ENCODE results near the gene RAX2. TPM values are rescaled to one million over a fixed set of nuclear protein-coding genes. Genes with fewer than 3 reads are reported as not detected.

RAX2 gene
- total and polyA plus RNA-seq, 2 donors (not counting 3 experiments of a cell fraction or from before 2014, with no cell fraction given) = not detected

- Histone ChIP-seq H3K27ac (ENCODE audit: insufficient read depth, low read depth, low read length) (no peak overlapping the region), H4K20me1 (replicated peaks; ENCODE audit: control insufficient read depth, extremely low read depth, insufficient read depth, low read length) (no peaks in the 10 kb centered on the region), H3K79me2 (ENCODE audit: control insufficient read depth, insufficient read depth, low read length) (no peaks in the 10 kb centered on the region), H3K36me3 (ENCODE audit: control insufficient read depth in 2 of 2, extremely low read depth in 1 of 2, insufficient read depth in 2 of 2, low read length in 2 of 2) (no peaks in the 10 kb centered on the region), H2AFZ (ENCODE audit: low read depth, low read length) (no peak overlapping the region), H3K9me3 (replicated peaks; ENCODE audit: control insufficient read depth, insufficient read depth, low read length) (no peaks in the 10 kb centered on the region), H3K4me3 (replicated peaks in 1 of 3; ENCODE audit: insufficient read depth in 1 of 3, low read depth in 1 of 3, low read length in 3 of 3) (no peak overlapping the region), H3K27me3 (ENCODE audit: control insufficient read depth in 2 of 2, insufficient read depth in 2 of 2, low read length in 2 of 2) (no peaks in the 10 kb centered on the region), H3K9ac (replicated peaks; ENCODE audit: extremely low read depth, insufficient read depth, low read length) (no peak overlapping the region), H3K4me2 (ENCODE audit: insufficient read depth, low read length) (no peak overlapping the region), H3K9me1 (replicated peaks; ENCODE audit: control insufficient read depth, extremely low read depth, insufficient read depth, low read length) (no peaks in the 10 kb centered on the region), H3K4me1 (ENCODE audit: control insufficient read depth, extremely low read depth, insufficient read depth, low read length) (no peaks in the 10 kb centered on the region)
- FAIRE-seq = no peak
- ChIA-PET POLR2A (no interaction called here), CTCF (no interaction called here)
- intact Hi-C loops (cut with micrococcal nuclease) (no loop called here), dilution Hi-C loops (cut with MboI; ENCODE audit: extremely low pct_ligation_motif_present, low sequenced_read_pairs) (no loop called here)
- no peak for DNase-seq (ENCODE audit: low read depth, low spot score)
- BruUV-seq (replicated peaks) = no TSS peak
- no peak for TF ChIP-seq MYC (IDR thresholded peaks at IDR 0.05; ENCODE audit: low read depth, low read length)
- no peak for TF ChIP-seq EZH2 (IDR thresholded peaks at IDR 0.05; ENCODE audit: borderline replicate concordance, low read depth, low read length, severe bottlenecking)
- TF ChIP-seq GATA2 (IDR thresholded peaks at IDR 0.05; ENCODE audit: insufficient read depth, insufficient read length, low read depth, low read length) = no peak
- TF ChIP-seq CTCF (IDR thresholded peaks at IDR 0.05; ENCODE audit: extremely low read depth in 1 of 2, insufficient read depth in 1 of 2, low read depth in 1 of 2, low read length in 2 of 2) = no peak
These were observed 3.8 kb upstream of the RAX2 start for GRCh38 chr19:3775831-3776230.

- Histone ChIP-seq H2AFZ (ENCODE audit: low read depth, low read length) (no peak overlapping the region), H3K4me1 (ENCODE audit: control insufficient read depth, extremely low read depth, insufficient read depth, low read length) (no peaks in the 10 kb centered on the region), H4K20me1 (replicated peaks; ENCODE audit: control insufficient read depth, extremely low read depth, insufficient read depth, low read length) (no peaks in the 10 kb centered on the region), H3K27me3 (ENCODE audit: control insufficient read depth in 2 of 2, insufficient read depth in 2 of 2, low read length in 2 of 2) (no peaks in the 10 kb centered on the region), H3K4me2 (ENCODE audit: insufficient read depth, low read length) (no peak overlapping the region), H3K4me3 (replicated peaks in 1 of 3; ENCODE audit: insufficient read depth in 1 of 3, low read depth in 1 of 3, low read length in 3 of 3) (no peak overlapping the region), H3K9me3 (replicated peaks; ENCODE audit: control insufficient read depth, insufficient read depth, low read length) (no peaks in the 10 kb centered on the region), H3K9ac (replicated peaks; ENCODE audit: extremely low read depth, insufficient read depth, low read length) (no peak overlapping the region), H3K36me3 (ENCODE audit: control insufficient read depth in 2 of 2, extremely low read depth in 1 of 2, insufficient read depth in 2 of 2, low read length in 2 of 2) (no peaks in the 10 kb centered on the region), H3K27ac (ENCODE audit: insufficient read depth, low read depth, low read length) (no peak overlapping the region), H3K9me1 (replicated peaks; ENCODE audit: control insufficient read depth, extremely low read depth, insufficient read depth, low read length) (no peaks in the 10 kb centered on the region), H3K79me2 (ENCODE audit: control insufficient read depth, insufficient read depth, low read length) (no peaks in the 10 kb centered on the region)
- intact Hi-C loops (cut with micrococcal nuclease) = no loop called here
- no TSS peak for BruUV-seq (replicated peaks)
- no peak for TF ChIP-seq MYC (IDR thresholded peaks at IDR 0.05; ENCODE audit: low read depth, low read length)
- no peak for TF ChIP-seq GATA2 (IDR thresholded peaks at IDR 0.05; ENCODE audit: insufficient read depth, insufficient read length, low read depth, low read length)
- DNase-seq (ENCODE audit: low read depth, low spot score) (no peak), FAIRE-seq (no peak)
- dilution Hi-C loops (cut with MboI; ENCODE audit: extremely low pct_ligation_motif_present, low sequenced_read_pairs) = no loop called here
- CTCF ChIA-PET = no interaction called here
- POLR2A ChIA-PET = interaction anchor here (0.6 kb wide), 1 partner anchor 1015 kb away, joined by 3 read pairs; no protein-coding TSS in a partner anchor
These were observed 3.3 kb upstream of the RAX2 start for GRCh38 chr19:3775374-3775711.
